Astrocyte (in vitro differentiated cells and primary cell): Measurements from ENCODE around the gene LETMD1. TPM values are rescaled to one million over a fixed set of nuclear protein-coding genes. Genes with fewer than 3 reads are reported as not detected.

Experiments
- DNase-seq: peaks from one replicate; pipeline ENCODE4 v3.0.0-alpha.2; 2010; ENCODE audit warnings: low read depth
- FAIRE-seq: peaks from 2 replicates; lab custom pipeline; 2011; peaks lifted over from hg19 to GRCh38; lab: Jason Lieb, UNC
- H2AFZ ChIP-seq: 2 replicates; pipeline ENCODE4 v1.6.0; 2012; ENCODE audit warnings: low read depth, low read length, inconsistent platforms
- H3K27ac ChIP-seq: 2 replicates; pipeline ENCODE4 v1.5.1; 2011; ENCODE audit warnings: low read depth, low read length, inconsistent platforms
- H3K27me3 ChIP-seq: 2 replicates; pipeline ENCODE4 v1.6.0; 2011; ENCODE audit warnings: low read length, inconsistent platforms; ENCODE audit not compliant: insufficient read depth
- H3K36me3 ChIP-seq: 2 replicates; pipeline ENCODE4 v1.5.1; 2011; ENCODE audit warnings: low read length, inconsistent platforms; ENCODE audit not compliant: insufficient read depth
- H3K4me1 ChIP-seq: 2 replicates; pipeline ENCODE4 v1.5.1; 2011; ENCODE audit warnings: low read length, inconsistent platforms; ENCODE audit not compliant: insufficient read depth
- H3K4me2 ChIP-seq: 2 replicates; pipeline ENCODE4 v1.6.0; 2012; ENCODE audit warnings: low read length, inconsistent platforms
- H3K4me3 ChIP-seq: 2 replicates; pipeline ENCODE4 v1.5.1; 2011; ENCODE audit warnings: low read depth, mild to moderate bottlenecking, low read length, inconsistent platforms; ENCODE audit not compliant: insufficient read depth
- H3K79me2 ChIP-seq: 2 replicates; pipeline ENCODE4 v1.6.0; 2012; ENCODE audit warnings: mild to moderate bottlenecking, low read length, inconsistent platforms; ENCODE audit not compliant: insufficient read depth
- H3K9ac ChIP-seq: 2 replicates; pipeline ENCODE4 v1.6.0; 2012; ENCODE audit warnings: mild to moderate bottlenecking, low read length, inconsistent platforms
- H3K9me3 ChIP-seq: 2 replicates; pipeline ENCODE4 v1.5.1; 2012; ENCODE audit warnings: low read depth, mild to moderate bottlenecking, low read length, inconsistent platforms; ENCODE audit not compliant: insufficient read depth
- H4K20me1 ChIP-seq: 2 replicates; pipeline ENCODE4 v1.6.0; 2012; ENCODE audit warnings: low read length, inconsistent platforms; ENCODE audit not compliant: insufficient read depth
- H3K27ac Mint-ChIP-seq: one replicate; pipeline ENCODE4 v1.8.0; 2021; ENCODE audit warnings: mild to moderate bottlenecking, mixed read lengths; ENCODE audit not compliant: unreplicated experiment
- H3K27me3 Mint-ChIP-seq: one replicate; pipeline ENCODE4 v1.8.0; 2021; ENCODE audit warnings: low read depth, mixed read lengths; ENCODE audit not compliant: unreplicated experiment
- H3K36me3 Mint-ChIP-seq: one replicate; pipeline ENCODE4 v1.8.0; 2021; ENCODE audit warnings: low read depth, mixed read lengths; ENCODE audit not compliant: unreplicated experiment
- H3K4me1 Mint-ChIP-seq: one replicate; pipeline ENCODE4 v1.8.0; 2021; ENCODE audit warnings: low read depth, mixed read lengths; ENCODE audit not compliant: unreplicated experiment
- H3K4me3 Mint-ChIP-seq: one replicate; pipeline ENCODE4 v1.8.0; 2021; ENCODE audit warnings: mild to moderate bottlenecking, moderate library complexity, mixed read lengths; ENCODE audit not compliant: unreplicated experiment
- H3K9me3 Mint-ChIP-seq: one replicate; pipeline ENCODE4 v1.8.0; 2021; ENCODE audit warnings: mild to moderate bottlenecking, mixed read lengths; ENCODE audit not compliant: unreplicated experiment
- EZH2 ChIP-seq: IDR thresholded peaks from 2 replicates; pipeline ENCODE4 v1.6.1; 2012; ENCODE audit warnings: mild to moderate bottlenecking, low read length, inconsistent platforms; ENCODE audit not compliant: insufficient read depth
- total RNA-seq: library from RNA; stranded (reverse); gene quantifications from 2 replicates; pipeline ENCODE4 v1.2.1, GENCODE V29; 2021
- TF ChIP-seq, protein P1 (sequence below): IDR thresholded peaks from 2 replicates; pipeline ENCODE4 v1.5.1; 2011; ENCODE audit warnings: low read depth, mild to moderate bottlenecking, inconsistent platforms, low read length, moderate library complexity; ENCODE audit not compliant: insufficient read depth

Gene LETMD1
- total RNA-seq, 1 donor from 2014 or later, result 25.2 TPM

DNA sequence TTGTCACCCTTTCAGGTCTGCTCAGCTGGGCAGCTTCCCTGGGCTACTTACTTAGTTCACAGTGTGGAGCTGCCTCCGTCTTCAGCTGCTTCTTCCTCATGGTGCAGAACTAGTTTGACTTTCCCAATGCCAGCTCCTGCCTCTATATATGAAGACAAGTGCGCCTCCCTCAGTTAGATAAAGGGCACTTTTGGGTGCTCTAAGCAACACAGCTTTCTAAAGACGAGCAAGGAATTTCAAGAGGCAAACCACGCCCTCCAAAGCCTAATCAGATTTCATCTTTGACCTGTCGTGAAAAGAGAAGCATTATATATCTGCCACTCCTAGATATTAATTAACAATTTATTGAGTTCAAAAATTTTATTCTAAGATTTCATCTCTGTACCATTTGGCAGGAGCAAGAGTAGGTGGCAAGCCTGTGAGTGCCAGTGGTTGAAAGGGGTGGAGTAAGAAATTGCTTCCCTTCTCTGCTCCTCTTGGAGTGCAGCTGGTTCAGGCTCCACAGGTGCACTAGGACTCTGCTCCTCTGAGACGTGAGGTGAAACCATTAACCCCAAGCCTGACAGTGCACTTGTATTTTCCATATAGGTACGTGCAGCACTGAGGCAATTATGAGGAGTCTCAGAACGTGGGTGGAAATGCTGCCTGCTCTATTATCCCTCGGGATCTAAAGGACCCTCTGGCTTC lies 19.9 kb upstream of the LETMD1 start:
- H3K36me3 Mint-ChIP-seq, result no peaks in the 10 kb centered on the region
- peaks cover 21% of the 10 kb centered on the region for H3K4me1 ChIP-seq
- peaks cover 4% of the 10 kb centered on the region for H4K20me1 ChIP-seq
- TF ChIP-seq, protein P1, sequence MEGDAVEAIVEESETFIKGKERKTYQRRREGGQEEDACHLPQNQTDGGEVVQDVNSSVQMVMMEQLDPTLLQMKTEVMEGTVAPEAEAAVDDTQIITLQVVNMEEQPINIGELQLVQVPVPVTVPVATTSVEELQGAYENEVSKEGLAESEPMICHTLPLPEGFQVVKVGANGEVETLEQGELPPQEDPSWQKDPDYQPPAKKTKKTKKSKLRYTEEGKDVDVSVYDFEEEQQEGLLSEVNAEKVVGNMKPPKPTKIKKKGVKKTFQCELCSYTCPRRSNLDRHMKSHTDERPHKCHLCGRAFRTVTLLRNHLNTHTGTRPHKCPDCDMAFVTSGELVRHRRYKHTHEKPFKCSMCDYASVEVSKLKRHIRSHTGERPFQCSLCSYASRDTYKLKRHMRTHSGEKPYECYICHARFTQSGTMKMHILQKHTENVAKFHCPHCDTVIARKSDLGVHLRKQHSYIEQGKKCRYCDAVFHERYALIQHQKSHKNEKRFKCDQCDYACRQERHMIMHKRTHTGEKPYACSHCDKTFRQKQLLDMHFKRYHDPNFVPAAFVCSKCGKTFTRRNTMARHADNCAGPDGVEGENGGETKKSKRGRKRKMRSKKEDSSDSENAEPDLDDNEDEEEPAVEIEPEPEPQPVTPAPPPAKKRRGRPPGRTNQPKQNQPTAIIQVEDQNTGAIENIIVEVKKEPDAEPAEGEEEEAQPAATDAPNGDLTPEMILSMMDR, result peak; percentile 17
- TF ChIP-seq EZH2, result no peak
- H3K4me3 Mint-ChIP-seq, result no peak overlapping the region
- no peaks in the 10 kb centered on the region for H3K9me3 ChIP-seq
- peaks cover 23% of the 10 kb centered on the region for H3K79me2 ChIP-seq
- H3K27me3 Mint-ChIP-seq, result peaks cover 3% of the 10 kb centered on the region
- no peaks in the 10 kb centered on the region for H3K36me3 ChIP-seq
- no peak overlapping the region for H3K27ac ChIP-seq
- H3K9me3 Mint-ChIP-seq, result no peaks in the 10 kb centered on the region
- H3K4me2 ChIP-seq, result no peak overlapping the region
- H3K4me3 ChIP-seq, result no peak overlapping the region
- no peak overlapping the region for H3K9ac ChIP-seq
- DNase-seq (no peak), FAIRE-seq (no peak)
- no peaks in the 10 kb centered on the region for H3K27me3 ChIP-seq
- H3K27ac Mint-ChIP-seq, result no peak overlapping the region
- no peak overlapping the region for H2AFZ ChIP-seq
- peaks cover 14% of the 10 kb centered on the region for H3K4me1 Mint-ChIP-seq

DNA sequence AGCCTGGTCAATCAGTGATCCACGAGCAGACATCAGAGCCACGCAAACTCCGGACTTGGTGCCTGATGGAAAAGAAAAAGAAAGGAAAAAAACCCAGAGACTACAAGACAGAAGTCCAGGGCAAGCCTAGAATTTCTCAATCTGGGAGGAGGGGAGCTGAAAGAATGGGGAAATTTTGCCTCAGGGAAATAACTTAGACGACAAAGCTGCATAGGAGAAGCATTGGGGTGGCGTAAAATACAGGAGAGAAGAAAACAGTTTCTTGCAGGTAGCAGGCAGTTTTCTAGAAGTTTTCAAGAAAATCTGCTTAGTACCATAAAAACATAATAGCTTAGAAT lies 19.3 kb upstream of the LETMD1 start:
- H3K27me3 ChIP-seq, result no peaks in the 10 kb centered on the region
- H3K9ac ChIP-seq, result no peak overlapping the region
- no peak overlapping the region for H3K4me3 Mint-ChIP-seq
- peaks cover 3% of the 10 kb centered on the region for H3K27me3 Mint-ChIP-seq
- H3K4me2 ChIP-seq, result no peak overlapping the region
- no peaks in the 10 kb centered on the region for H3K36me3 Mint-ChIP-seq
- no peak for DNase-seq
- FAIRE-seq, result no peak
- H2AFZ ChIP-seq, result no peak overlapping the region
- H3K4me1 ChIP-seq, result peaks cover 19% of the 10 kb centered on the region
- no peaks in the 10 kb centered on the region for H4K20me1 ChIP-seq
- H3K9me3 Mint-ChIP-seq, result no peaks in the 10 kb centered on the region
- no peak overlapping the region for H3K4me3 ChIP-seq
- no peaks in the 10 kb centered on the region for H3K36me3 ChIP-seq
- no peaks in the 10 kb centered on the region for H3K9me3 ChIP-seq
- H3K27ac Mint-ChIP-seq, result no peak overlapping the region
- peaks cover 14% of the 10 kb centered on the region for H3K4me1 Mint-ChIP-seq
- H3K27ac ChIP-seq, result no peak overlapping the region
- H3K79me2 ChIP-seq, result peaks cover 17% of the 10 kb centered on the region
- no peak for TF ChIP-seq EZH2

DNA sequence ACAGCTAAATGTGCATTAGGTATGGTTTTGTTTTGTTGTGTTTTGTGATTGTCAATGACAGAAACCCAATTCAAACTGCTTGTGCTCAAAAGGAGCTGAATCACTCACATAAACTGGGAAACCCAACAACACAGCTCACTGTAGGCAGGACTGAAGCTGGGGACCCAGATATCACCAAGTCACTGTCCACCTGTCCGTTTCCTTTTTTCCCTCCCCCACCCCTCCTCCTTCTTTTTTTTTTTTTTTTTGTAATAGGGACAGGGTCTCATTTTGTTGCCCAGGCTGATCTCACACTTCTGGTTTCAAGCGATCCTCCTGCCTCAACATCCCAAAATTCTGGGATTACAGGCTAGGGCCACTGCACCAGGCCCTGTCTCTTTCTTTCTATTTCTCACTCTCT lies 15.1 kb upstream of the LETMD1 start:
- Histone ChIP-seq H3K9ac (no peak overlapping the region), H3K79me2 (no peaks in the 10 kb centered on the region), H4K20me1 (no peaks in the 10 kb centered on the region), H3K36me3 (no peaks in the 10 kb centered on the region), H3K4me2 (no peak overlapping the region), H3K4me1 (no peaks in the 10 kb centered on the region), H3K9me3 (no peaks in the 10 kb centered on the region), H3K27me3 (no peaks in the 10 kb centered on the region), H3K27ac (no peak overlapping the region), H2AFZ (no peak overlapping the region), H3K4me3 (no peak overlapping the region)
- Mint-ChIP-seq H3K27me3 (peaks cover 3% of the 10 kb centered on the region), H3K36me3 (no peaks in the 10 kb centered on the region), H3K4me3 (no peak overlapping the region), H3K9me3 (no peaks in the 10 kb centered on the region), H3K27ac (no peak overlapping the region), H3K4me1 (no peaks in the 10 kb centered on the region)
- TF ChIP-seq, protein P1, result no peak
- TF ChIP-seq EZH2, result no peak
- FAIRE-seq, result no peak
- no peak for DNase-seq
